Measurements from ENCODE around the gene PAPSS2.
"Not testable (repeated sequence)": the region's sequence is repeated elsewhere in the genome, so short reads cannot be mapped to it uniquely, and the experiment has no call there.

The PAPSS2 gene

GRCh38 chr10:87642486-87642885, 17.2 kb upstream of the PAPSS2 start:
- no peak for DNase-seq (ENCODE audit: low read depth in 2 of 2, low spot score in 1 of 2)

GRCh38 chr10:87642988-87643387, 16.7 kb upstream of the PAPSS2 start:
- no peak for DNase-seq (ENCODE audit: low read depth in 2 of 2, low spot score in 1 of 2)

- no peak for DNase-seq (ENCODE audit: low read depth in 2 of 2, low spot score in 1 of 2)
Measured at GRCh38 chr10:87643920-87644319, 15.8 kb upstream of the PAPSS2 start.

GRCh38 chr10:87644500-87644899, 15.2 kb upstream of the PAPSS2 start:
- not testable (repeated sequence) for DNase-seq (ENCODE audit: low read depth in 2 of 2, low spot score in 1 of 2)

- DNase-seq (ENCODE audit: low read depth in 2 of 2, low spot score in 1 of 2): no peak
Measured at GRCh38 chr10:87646192-87646909, 13.3 kb upstream of the PAPSS2 start.

- no peak for DNase-seq (ENCODE audit: low read depth in 2 of 2, low spot score in 1 of 2)
Measured at GRCh38 chr10:87646935-87647334, 12.7 kb upstream of the PAPSS2 start.

GRCh38 chr10:87650838-87651589, 8.7 kb upstream of the PAPSS2 start:
- DNase-seq (ENCODE audit: low read depth in 2 of 2, low spot score in 1 of 2): no peak

GRCh38 chr10:87651801-87652200, 7.9 kb upstream of the PAPSS2 start:
- DNase-seq (ENCODE audit: low read depth in 2 of 2, low spot score in 1 of 2): no peak

GRCh38 chr10:87652261-87652660, 7.4 kb upstream of the PAPSS2 start:
- no peak for DNase-seq (ENCODE audit: low read depth in 2 of 2, low spot score in 1 of 2)

GRCh38 chr10:87654212-87654611, 5.5 kb upstream of the PAPSS2 start:
- DNase-seq (ENCODE audit: low read depth in 2 of 2, low spot score in 1 of 2): no peak

GRCh38 chr10:87656431-87657072, 3.1 kb upstream of the PAPSS2 start:
- DNase-seq (ENCODE audit: low read depth in 2 of 2, low spot score in 1 of 2): no peak

GRCh38 chr10:87657371-87657770, 2.3 kb upstream of the PAPSS2 start:
- no peak for DNase-seq (ENCODE audit: low read depth in 2 of 2, low spot score in 1 of 2)

GRCh38 chr10:87658321-87658795, 1.3 kb upstream of the PAPSS2 start:
- no peak for DNase-seq (ENCODE audit: low read depth in 2 of 2, low spot score in 1 of 2)

GRCh38 chr10:87658858-87659555, 671 bp upstream of the PAPSS2 start:
- no peak for DNase-seq (ENCODE audit: low read depth in 2 of 2, low spot score in 1 of 2)

GRCh38 chr10:87660484-87661133, 931 bp downstream of the PAPSS2 start:
- no peak for DNase-seq (ENCODE audit: low read depth in 2 of 2, low spot score in 1 of 2)

- no peak for DNase-seq (ENCODE audit: low read depth in 2 of 2, low spot score in 1 of 2)
Measured at GRCh38 chr10:87661861-87662785, 2.4 kb downstream of the PAPSS2 start.

GRCh38 chr10:87664276-87664701, 4.6 kb downstream of the PAPSS2 start:
- DNase-seq (ENCODE audit: low read depth in 2 of 2, low spot score in 1 of 2): no peak

- DNase-seq (ENCODE audit: low read depth in 2 of 2, low spot score in 1 of 2): no peak
Measured at GRCh38 chr10:87667493-87667892, 7.8 kb downstream of the PAPSS2 start.

GRCh38 chr10:87668324-87669074, 8.8 kb downstream of the PAPSS2 start:
- DNase-seq (ENCODE audit: low read depth in 2 of 2, low spot score in 1 of 2): no peak
